ENCODE measurements around the gene SLIT3. TPM values are rescaled to one million over a fixed set of nuclear protein-coding genes. Genes with fewer than 3 reads are reported as not detected.
A peak's percentile ranks its signal among the peaks of the same experiment; 100 is the strongest.

Gene SLIT3
- total RNA-seq, 1 experiment from 2014 or later, result 0.44 TPM

GRCh38 chr5:169158764-169159163 lies 142.2 kb downstream of the SLIT3 start:
- Histone ChIP-seq H4K20me1 (ENCODE audit: low read length) (no peaks in the 10 kb centered on the region), H2AFZ (ENCODE audit: low read length) (no peak overlapping the region), H3K9me3 (ENCODE audit: low read length) (no peaks in the 10 kb centered on the region), H3K27me3 (ENCODE audit: low read length) (no peaks in the 10 kb centered on the region), H3K4me2 (ENCODE audit: low read length) (no peak overlapping the region), H3K9me2 (replicated peaks; ENCODE audit: low read length) (no peaks in the 10 kb centered on the region), H3F3A (ENCODE audit: low read length, unreplicated experiment) (no peaks in the 10 kb centered on the region), H3K36me3 (ENCODE audit: low read depth, low read length) (no peaks in the 10 kb centered on the region), H3K4me3 (ENCODE audit: low read length) (no peak overlapping the region), H3K9ac (ENCODE audit: low read length) (no peak overlapping the region), H3K79me2 (ENCODE audit: low read length) (no peaks in the 10 kb centered on the region), H3K27ac (ENCODE audit: low read length) (no peak overlapping the region), H3K4me1 (ENCODE audit: insufficient read depth, low read length) (peaks cover 29% of the 10 kb centered on the region)
- DNase-seq (no peak), ATAC-seq (no peak)
- no TSS peak for BruUV-seq (replicated peaks)
- intact Hi-C loops (cut with micrococcal nuclease), result no loop called here
- ChIA-PET POLR2A (ENCODE audit: unreplicated experiment) (no interaction called here), CTCF (no interaction called here)
- TF ChIP-seq EZH2phosphoT487 (IDR thresholded peaks at IDR 0.05; ENCODE audit: borderline replicate concordance, low read length) (no peak), CTCF (conservative IDR thresholded peaks at IDR 0.05; ENCODE audit: low read depth, low read length) (no peak), EZH2 (IDR thresholded peaks at IDR 0.05; ENCODE audit: low read length, unreplicated experiment) (no peak)

- peak; percentile 23 for DNase-seq
- CTCF ChIA-PET, result no interaction called here
- no peak for ATAC-seq
Measured at GRCh38 chr5:169157064-169157463, 143.9 kb downstream of the SLIT3 start.

More at GRCh38 chr5:169157064-169157463, 143.9 kb downstream of the SLIT3 start:
- Histone ChIP-seq H3K9ac (ENCODE audit: low read length) (no peak overlapping the region), H4K20me1 (ENCODE audit: low read length) (no peaks in the 10 kb centered on the region), H3K27ac (ENCODE audit: low read length) (no peak overlapping the region), H3F3A (ENCODE audit: low read length, unreplicated experiment) (no peaks in the 10 kb centered on the region), H3K9me2 (replicated peaks; ENCODE audit: low read length) (no peaks in the 10 kb centered on the region), H3K36me3 (ENCODE audit: low read depth, low read length) (no peaks in the 10 kb centered on the region), H3K9me3 (ENCODE audit: low read length) (no peaks in the 10 kb centered on the region), H3K4me2 (ENCODE audit: low read length) (no peak overlapping the region), H3K79me2 (ENCODE audit: low read length) (no peaks in the 10 kb centered on the region), H3K4me3 (ENCODE audit: low read length) (no peak overlapping the region), H3K27me3 (ENCODE audit: low read length) (no peaks in the 10 kb centered on the region), H2AFZ (ENCODE audit: low read length) (no peak overlapping the region), H3K4me1 (ENCODE audit: insufficient read depth, low read length) (peaks cover 16% of the 10 kb centered on the region)
- intact Hi-C loops (cut with micrococcal nuclease), result no loop called here
- POLR2A ChIA-PET (ENCODE audit: unreplicated experiment), result no interaction called here
- TF ChIP-seq CTCF (conservative IDR thresholded peaks at IDR 0.05; ENCODE audit: low read depth, low read length) (no peak), EZH2 (IDR thresholded peaks at IDR 0.05; ENCODE audit: low read length, unreplicated experiment) (no peak), EZH2phosphoT487 (IDR thresholded peaks at IDR 0.05; ENCODE audit: borderline replicate concordance, low read length) (no peak)
- no TSS peak for BruUV-seq (replicated peaks)

Data from PC-3 (cell line).